KG1 (cell line): ENCODE measurements around the gene WDR4.
"Not testable (repeated sequence)": the region's sequence is repeated elsewhere in the genome, so short reads cannot be mapped to it uniquely, and the experiment has no call there.

ENCODE experiments used
- DNase-seq: peaks from one replicate; lab custom pipeline; 2025; lab: John Stamatoyannopoulos, UW

Gene WDR4

GRCh38 chr21:42839271-42840231 lies 39.8 kb downstream of the WDR4 start:
- DNase-seq: no peak

- not testable (repeated sequence) for DNase-seq
Measured at GRCh38 chr21:42838212-42838690, 41.1 kb downstream of the WDR4 start.

- DNase-seq: no peak
Measured at GRCh38 chr21:42837421-42838211, 41.7 kb downstream of the WDR4 start.

- DNase-seq: no peak
Measured at GRCh38 chr21:42836767-42837301, 42.5 kb downstream of the WDR4 start.

- no peak for DNase-seq
Measured at GRCh38 chr21:42836402-42836666, 43.0 kb downstream of the WDR4 start.

GRCh38 chr21:42835611-42836401 lies 43.5 kb downstream of the WDR4 start:
- DNase-seq: no peak

- no peak for DNase-seq
Measured at GRCh38 chr21:42835211-42835610, 44.1 kb downstream of the WDR4 start.

GRCh38 chr21:42834726-42835191 lies 44.6 kb downstream of the WDR4 start:
- DNase-seq: no peak

GRCh38 chr21:42833859-42834725 lies 45.2 kb downstream of the WDR4 start:
- no peak for DNase-seq

GRCh38 chr21:42833439-42833815 lies 45.9 kb downstream of the WDR4 start:
- DNase-seq: peak; percentile 28

GRCh38 chr21:42832321-42832630 lies 47.1 kb downstream of the WDR4 start:
- not testable (repeated sequence) for DNase-seq

GRCh38 chr21:42830456-42831455 lies 48.6 kb downstream of the WDR4 start:
- no peak for DNase-seq

GRCh38 chr21:42829954-42830353 lies 49.4 kb downstream of the WDR4 start:
- DNase-seq: no peak

GRCh38 chr21:42829417-42829816 lies 49.9 kb downstream of the WDR4 start:
- no peak for DNase-seq

GRCh38 chr21:42827588-42827987 lies 51.8 kb downstream of the WDR4 start:
- DNase-seq: no peak

- DNase-seq: no peak
Measured at GRCh38 chr21:42820616-42821465, 58.5 kb downstream of the WDR4 start.

- DNase-seq: no peak
Measured at GRCh38 chr21:42819861-42820615, 59.3 kb downstream of the WDR4 start.

- no peak for DNase-seq
Measured at GRCh38 chr21:42818328-42818749, 61.0 kb downstream of the WDR4 start.
